WTC11 (cell line): ENCODE data around the gene GFRA1. TPM values are rescaled to one million over a fixed set of nuclear protein-coding genes. Genes with fewer than 3 reads are reported as not detected.

Experiments
- ATAC-seq: fragments of 200-7000 bp; cut with Tn5 transposase; 2 replicates; pipeline ENCODE4 v1.10.0; 2021; ENCODE audit warnings: mild to moderate bottlenecking, moderate library complexity
- CTCF ChIA-PET: fragments of 300-600 bp; sonication (Branson Sonifier 250); formaldehyde crosslinking; loops from one replicate; lab custom pipeline; 2021; ENCODE audit warnings: antibody characterized with exemption; lab: Charles Lee
- POLR2A ChIA-PET: fragments of 350-600 bp; sonication (Branson Sonifier 250); formaldehyde crosslinking; loops from one replicate; lab custom pipeline; 2021; ENCODE audit warnings: antibody characterized with exemption; lab: Charles Lee
- DNase-seq: peaks from one replicate; pipeline ENCODE4 v3.0.0; 2021; ENCODE audit warnings: low spot score
- H3K27ac Mint-ChIP-seq: 2 replicates; pipeline ENCODE4 v1.8.0; 2021; ENCODE audit warnings: mixed read lengths
- H3K27me3 Mint-ChIP-seq: 2 replicates; pipeline ENCODE4 v1.8.0; 2021; ENCODE audit warnings: low read depth, mild to moderate bottlenecking, moderate library complexity, mixed read lengths
- H3K36me3 Mint-ChIP-seq: 2 replicates; pipeline ENCODE4 v1.8.0; 2021; ENCODE audit warnings: mixed read lengths
- H3K4me1 Mint-ChIP-seq: 2 replicates; pipeline ENCODE4 v1.8.0; 2022; ENCODE audit warnings: mixed read lengths
- H3K4me3 Mint-ChIP-seq: 2 replicates; pipeline ENCODE4 v1.8.0; 2021; ENCODE audit warnings: mild to moderate bottlenecking, moderate library complexity, mixed read lengths
- H3K9me3 Mint-ChIP-seq: 2 replicates; pipeline ENCODE4 v1.8.0; 2021; ENCODE audit warnings: mixed read lengths
- CREM ChIP-seq: sonication (generic); formaldehyde crosslinking; IDR thresholded peaks from 2 replicates; pipeline ENCODE4 v1.8.1; 2022; ENCODE audit warnings: mild to moderate bottlenecking, missing genetic modification reagents, moderate library complexity
- ERG ChIP-seq: fragments of 250-450 bp; sonication (Bioruptor Pico); IDR thresholded peaks from 2 replicates; pipeline ENCODE4 v1.8.0; 2021; ENCODE audit warnings: mild to moderate bottlenecking
- FOXJ3 ChIP-seq: sonication (generic); formaldehyde crosslinking; IDR thresholded peaks from 2 replicates; pipeline ENCODE4 v1.9.0; 2021; ENCODE audit warnings: missing genetic modification reagents, mild to moderate bottlenecking, borderline replicate concordance
- FOXP4 ChIP-seq: sonication (generic); formaldehyde crosslinking; IDR thresholded peaks from 2 replicates; pipeline ENCODE4 v1.8.0; 2022; ENCODE audit warnings: mild to moderate bottlenecking, missing genetic modification reagents
- JUN ChIP-seq: sonication (generic); formaldehyde crosslinking; IDR thresholded peaks from 2 replicates; pipeline ENCODE4 v1.8.0; 2023; ENCODE audit warnings: mild to moderate bottlenecking, missing genetic modification reagents
- KAT7 ChIP-seq: sonication (generic); formaldehyde crosslinking; IDR thresholded peaks from 2 replicates; pipeline ENCODE4 v1.8.1; 2023; ENCODE audit warnings: missing genetic modification reagents, mild to moderate bottlenecking, borderline replicate concordance
- MLX ChIP-seq: sonication (generic); formaldehyde crosslinking; IDR thresholded peaks from 2 replicates; pipeline ENCODE4 v1.8.1; 2023; ENCODE audit warnings: mild to moderate bottlenecking, missing genetic modification reagents, moderate library complexity
- MYBL2 ChIP-seq: sonication (generic); formaldehyde crosslinking; IDR thresholded peaks from 2 replicates; pipeline ENCODE4 v1.8.1; 2023; ENCODE audit warnings: mild to moderate bottlenecking, moderate library complexity, missing genetic modification reagents
- NR3C1 ChIP-seq: sonication (generic); formaldehyde crosslinking; conservative IDR thresholded peaks from 2 replicates; pipeline ENCODE4 v1.8.1; 2023; ENCODE audit warnings: low read depth, mild to moderate bottlenecking, missing genetic modification reagents
- OVOL2 ChIP-seq: fragments of 250-450 bp; sonication (Bioruptor Pico); IDR thresholded peaks from 2 replicates; pipeline ENCODE4 v1.9.0; 2021; ENCODE audit warnings: mild to moderate bottlenecking, borderline replicate concordance
- RORB ChIP-seq: fragments of 250-450 bp; sonication (Bioruptor Pico); IDR thresholded peaks from 2 replicates; pipeline ENCODE4 v1.9.0; 2021; ENCODE audit warnings: mild to moderate bottlenecking
- TCF7 ChIP-seq: sonication (generic); formaldehyde crosslinking; IDR thresholded peaks from 2 replicates; pipeline ENCODE4 v1.8.0; 2022; ENCODE audit warnings: mild to moderate bottlenecking, low read depth, missing genetic modification reagents, moderate library complexity
- TEAD4 ChIP-seq: sonication (generic); formaldehyde crosslinking; IDR thresholded peaks from 2 replicates; pipeline ENCODE4 v1.8.0; 2022; ENCODE audit warnings: mild to moderate bottlenecking, missing genetic modification reagents
- USF1 ChIP-seq: sonication (generic); formaldehyde crosslinking; IDR thresholded peaks from 2 replicates; pipeline ENCODE4 v1.8.0; 2022; ENCODE audit warnings: mild to moderate bottlenecking, missing genetic modification reagents
- ZNF138 ChIP-seq: sonication (generic); formaldehyde crosslinking; conservative IDR thresholded peaks from 2 replicates; pipeline ENCODE4 v1.8.1; 2022; ENCODE audit warnings: mild to moderate bottlenecking, moderate library complexity, missing genetic modification reagents
- ZNF219 ChIP-seq: sonication (generic); formaldehyde crosslinking; IDR thresholded peaks from 2 replicates; pipeline ENCODE4 v1.8.0; 2023; ENCODE audit warnings: missing genetic modification reagents, mild to moderate bottlenecking, borderline replicate concordance
- ZNF512 ChIP-seq: sonication (generic); formaldehyde crosslinking; IDR thresholded peaks from 2 replicates; pipeline ENCODE4 v1.8.1; 2022; ENCODE audit warnings: missing genetic modification reagents, borderline replicate concordance
- ZNF671 ChIP-seq: fragments of 250-450 bp; sonication (Bioruptor Pico); IDR thresholded peaks from 2 replicates; pipeline ENCODE4 v1.8.0; 2021; ENCODE audit warnings: mild to moderate bottlenecking
- total RNA-seq: library from RNA; stranded (reverse); gene quantifications from 3 replicates; pipeline ENCODE4 v1.2.3, GENCODE V29; 2021
- TF ChIP-seq, protein P1 (sequence below): sonication (generic); formaldehyde crosslinking; IDR thresholded peaks from 2 replicates; pipeline ENCODE4 v1.8.1; 2022; ENCODE audit warnings: low read depth, mild to moderate bottlenecking, moderate library complexity, missing genetic modification reagents, borderline replicate concordance
- TF ChIP-seq, protein P2 (sequence below): sonication (generic); formaldehyde crosslinking; IDR thresholded peaks from 2 replicates; pipeline ENCODE4 v1.8.0; 2022; ENCODE audit warnings: mild to moderate bottlenecking, missing genetic modification reagents
- TF ChIP-seq, protein P3 (sequence below): fragments of 250-450 bp; sonication (Bioruptor Pico); IDR thresholded peaks from 2 replicates; pipeline ENCODE4 v1.9.0; 2021; ENCODE audit warnings: moderate library complexity, mild to moderate bottlenecking, inconsistent platforms, borderline replicate concordance

GFRA1 gene
- total RNA-seq, 1 experiment from 2014 or later: 4.4 TPM

DNA sequence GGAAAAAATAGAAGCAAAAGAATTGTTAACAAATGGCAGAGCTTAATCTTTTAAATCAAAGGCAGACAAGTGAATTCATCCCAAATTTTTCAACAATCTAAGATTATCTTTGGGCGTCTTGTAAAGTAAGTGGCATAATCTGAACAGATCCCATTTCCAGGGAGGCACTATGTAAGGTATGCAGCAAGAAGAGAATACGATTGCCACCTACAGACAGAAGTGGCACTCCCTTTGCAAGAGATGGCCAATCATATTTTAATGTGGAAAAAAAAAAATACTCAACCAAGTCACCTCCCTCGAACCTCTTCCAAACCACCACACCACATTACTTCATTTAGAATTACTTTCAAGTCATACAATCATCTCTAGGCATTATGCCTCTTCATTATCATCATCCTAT, 4.0 kb downstream of the GFRA1 start:
- Mint-ChIP-seq H3K27ac (no peak overlapping the region), H3K27me3 (peaks cover 68% of the 10 kb centered on the region), H3K4me3 (no peak overlapping the region), H3K4me1 (peaks cover 3% of the 10 kb centered on the region), H3K9me3 (no peaks in the 10 kb centered on the region), H3K36me3 (no peaks in the 10 kb centered on the region)
- CTCF ChIA-PET: no interaction called here
- TF ChIP-seq MYBL2 (CRISPR knock-in tag): no peak
- no peak for TF ChIP-seq OVOL2
- ATAC-seq: no peak
- POLR2A ChIA-PET: no interaction called here
- no peak for DNase-seq

- no peak overlapping the region for H3K4me3 Mint-ChIP-seq
- peaks cover 37% of the 10 kb centered on the region for H3K27me3 Mint-ChIP-seq
- ChIA-PET POLR2A (no interaction called here), CTCF (no interaction called here)
- no peaks in the 10 kb centered on the region for H3K36me3 Mint-ChIP-seq
- DNase-seq: no peak
- no peaks in the 10 kb centered on the region for H3K9me3 Mint-ChIP-seq
- no peak for TF ChIP-seq RORB (CRISPR knock-in tag)
- TF ChIP-seq FOXP4 (CRISPR knock-in tag): no peak
- TF ChIP-seq, protein P1, sequence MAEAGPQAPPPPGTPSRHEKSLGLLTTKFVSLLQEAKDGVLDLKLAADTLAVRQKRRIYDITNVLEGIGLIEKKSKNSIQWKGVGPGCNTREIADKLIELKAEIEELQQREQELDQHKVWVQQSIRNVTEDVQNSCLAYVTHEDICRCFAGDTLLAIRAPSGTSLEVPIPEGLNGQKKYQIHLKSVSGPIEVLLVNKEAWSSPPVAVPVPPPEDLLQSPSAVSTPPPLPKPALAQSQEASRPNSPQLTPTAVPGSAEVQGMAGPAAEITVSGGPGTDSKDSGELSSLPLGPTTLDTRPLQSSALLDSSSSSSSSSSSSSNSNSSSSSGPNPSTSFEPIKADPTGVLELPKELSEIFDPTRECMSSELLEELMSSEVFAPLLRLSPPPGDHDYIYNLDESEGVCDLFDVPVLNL (CRISPR knock-in tag): no peak
- TF ChIP-seq CREM (CRISPR knock-in tag): no peak
- TF ChIP-seq MLX (CRISPR knock-in tag): no peak
- no peak for TF ChIP-seq ZNF512
- TF ChIP-seq USF1 (CRISPR knock-in tag): no peak
- TF ChIP-seq JUN (CRISPR knock-in tag): no peak
- no peak for TF ChIP-seq TCF7 (CRISPR knock-in tag)
- TF ChIP-seq ZNF219 (CRISPR knock-in tag): no peak
- H3K27ac Mint-ChIP-seq: no peak overlapping the region
- ATAC-seq: no peak
- H3K4me1 Mint-ChIP-seq: peaks cover 4% of the 10 kb centered on the region
Observed at GRCh38 chr10:116265686-116266085, 7.3 kb downstream of the GFRA1 start.

- DNase-seq (no peak), ATAC-seq (no peak)
- ChIA-PET POLR2A (no interaction called here), CTCF (no interaction called here)
- Mint-ChIP-seq H3K9me3 (no peaks in the 10 kb centered on the region), H3K27ac (no peak overlapping the region), H3K36me3 (no peaks in the 10 kb centered on the region), H3K27me3 (peaks cover 21% of the 10 kb centered on the region), H3K4me1 (peaks cover 15% of the 10 kb centered on the region), H3K4me3 (no peak overlapping the region)
- TF ChIP-seq, protein P2, sequence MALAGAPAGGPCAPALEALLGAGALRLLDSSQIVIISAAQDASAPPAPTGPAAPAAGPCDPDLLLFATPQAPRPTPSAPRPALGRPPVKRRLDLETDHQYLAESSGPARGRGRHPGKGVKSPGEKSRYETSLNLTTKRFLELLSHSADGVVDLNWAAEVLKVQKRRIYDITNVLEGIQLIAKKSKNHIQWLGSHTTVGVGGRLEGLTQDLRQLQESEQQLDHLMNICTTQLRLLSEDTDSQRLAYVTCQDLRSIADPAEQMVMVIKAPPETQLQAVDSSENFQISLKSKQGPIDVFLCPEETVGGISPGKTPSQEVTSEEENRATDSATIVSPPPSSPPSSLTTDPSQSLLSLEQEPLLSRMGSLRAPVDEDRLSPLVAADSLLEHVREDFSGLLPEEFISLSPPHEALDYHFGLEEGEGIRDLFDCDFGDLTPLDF: no peak
- TF ChIP-seq RORB (CRISPR knock-in tag): no peak
- TF ChIP-seq TEAD4 (CRISPR knock-in tag): no peak
- TF ChIP-seq KAT7 (CRISPR knock-in tag): no peak
- no peak for TF ChIP-seq NR3C1 (CRISPR knock-in tag)
- no peak for TF ChIP-seq ERG
- TF ChIP-seq ZNF138 (CRISPR knock-in tag): no peak
- TF ChIP-seq, protein P3, sequence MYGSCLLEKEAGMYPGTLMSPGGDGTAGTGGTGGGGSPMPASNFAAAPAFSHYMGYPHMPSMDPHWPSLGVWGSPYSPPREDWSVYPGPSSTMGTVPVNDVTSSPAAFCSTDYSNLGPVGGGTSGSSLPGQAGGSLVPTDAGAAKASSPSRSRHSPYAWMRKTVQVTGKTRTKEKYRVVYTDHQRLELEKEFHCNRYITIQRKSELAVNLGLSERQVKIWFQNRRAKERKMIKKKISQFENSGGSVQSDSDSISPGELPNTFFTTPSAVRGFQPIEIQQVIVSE (CRISPR knock-in tag): no peak
- TF ChIP-seq ZNF671 (CRISPR knock-in tag): no peak
- TF ChIP-seq FOXJ3 (CRISPR knock-in tag): no peak
Observed at GRCh38 chr10:116263870-116264655, 8.9 kb downstream of the GFRA1 start.
